Measurements from ENCODE around the gene SOX6.

DNA sequence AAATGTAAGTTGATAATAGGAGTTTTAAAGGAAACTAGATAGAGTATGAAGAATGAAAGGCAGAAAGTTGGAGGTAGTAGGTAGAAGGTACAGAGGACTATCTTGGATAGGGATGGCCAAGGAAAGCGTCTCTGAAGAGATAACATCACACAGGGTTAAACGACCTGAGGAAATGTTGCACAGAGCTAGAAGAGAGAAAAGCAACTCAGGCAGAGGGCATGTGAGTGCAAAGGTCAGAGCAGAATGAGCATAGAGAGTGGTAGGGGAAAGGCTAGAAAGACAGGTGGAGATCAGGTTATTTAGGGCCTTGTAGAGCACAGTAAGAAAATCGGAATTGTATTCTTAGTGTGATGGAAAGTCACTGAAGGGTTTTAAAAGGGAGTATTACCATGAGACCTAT is 232.0 kb downstream of the SOX6 start:
- TF ChIP-seq EZH2phosphoT487 (IDR thresholded peaks at IDR 0.05; ENCODE audit: borderline replicate concordance, low read depth, low read length) (no peak), CTCF (conservative IDR thresholded peaks at IDR 0.05; ENCODE audit: low read length) (no peak)

Data from OCI-LY7 (cell line).